ENCODE results near the gene TBC1D17. TPM values are rescaled to one million over a fixed set of nuclear protein-coding genes. Genes with fewer than 3 reads are reported as not detected.

TBC1D17 gene
- polyA plus RNA-seq, 2 of the 4 experiments (the other 2 are of a cell fraction) = 12.3 to 41.5 TPM

DNA sequence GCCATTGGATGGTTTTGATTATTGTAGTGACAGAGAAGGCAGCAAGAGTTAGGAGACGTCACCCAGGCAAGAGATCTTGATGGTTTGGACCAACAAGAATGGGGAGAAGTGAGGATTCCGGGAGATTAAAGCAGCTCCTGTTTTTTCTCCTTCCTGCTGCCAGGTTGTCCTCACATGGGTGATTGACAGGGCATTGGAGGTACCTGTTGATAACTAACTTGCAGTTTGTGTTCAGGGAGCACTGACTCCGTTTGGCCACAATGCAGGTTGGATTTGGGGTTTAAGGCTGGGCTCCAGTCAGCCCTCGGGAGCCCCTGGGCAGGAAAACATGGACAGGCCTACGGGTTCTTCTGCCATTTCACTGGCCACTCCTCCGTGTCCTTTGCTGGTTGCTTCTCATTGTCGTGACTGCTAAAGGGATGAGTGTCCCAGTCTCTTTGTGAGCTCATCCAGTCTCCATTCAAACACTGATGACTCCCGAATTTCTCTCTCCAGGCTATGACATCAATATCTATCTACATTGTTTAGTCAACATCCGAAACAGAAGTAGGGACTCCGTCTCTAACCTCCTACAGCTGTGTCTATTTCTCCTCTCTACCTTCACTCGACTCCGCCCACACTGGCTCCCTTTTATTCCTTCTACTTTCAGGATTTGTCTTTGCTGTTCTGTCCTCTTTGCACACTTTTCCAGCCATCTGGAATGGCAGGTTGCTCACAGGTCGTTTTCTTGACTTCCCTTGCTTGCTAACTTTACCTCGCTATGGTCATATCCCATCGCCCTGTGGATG lies 27.9 kb upstream of the TBC1D17 start:
- Histone ChIP-seq H3K4me2 (peak overlapping the region; percentile 92), H3K4me1 (peaks cover 17% of the 10 kb centered on the region), H3K27ac (peak overlapping the region; percentile 94 to 97), H3K4me3 (peak overlapping the region; percentile 89), H3K9me3 (no peaks in the 10 kb centered on the region)
- WGBS (ENCODE audit: missing lambda C conversion rate) = 80% methylated on average over 15 of the region's 15 CpGs
- no peak for ATAC-seq
- FAIRE-seq = no peak
- CTCF ChIA-PET = interaction anchor here (0.7 to 1.8 kb wide), 9 partner anchors 13 to 177 kb away, joined by 3 to 7 read pairs (median 4); no protein-coding TSS in a partner anchor
- DNase-seq (ENCODE audit: low read depth in 1 of 2, low spot score in 1 of 2) = no peak
- no peak for TF ChIP-seq ZSCAN20 (CRISPR knock-in tag; IDR thresholded peaks at IDR 0.05)
- TF ChIP-seq, protein P1, sequence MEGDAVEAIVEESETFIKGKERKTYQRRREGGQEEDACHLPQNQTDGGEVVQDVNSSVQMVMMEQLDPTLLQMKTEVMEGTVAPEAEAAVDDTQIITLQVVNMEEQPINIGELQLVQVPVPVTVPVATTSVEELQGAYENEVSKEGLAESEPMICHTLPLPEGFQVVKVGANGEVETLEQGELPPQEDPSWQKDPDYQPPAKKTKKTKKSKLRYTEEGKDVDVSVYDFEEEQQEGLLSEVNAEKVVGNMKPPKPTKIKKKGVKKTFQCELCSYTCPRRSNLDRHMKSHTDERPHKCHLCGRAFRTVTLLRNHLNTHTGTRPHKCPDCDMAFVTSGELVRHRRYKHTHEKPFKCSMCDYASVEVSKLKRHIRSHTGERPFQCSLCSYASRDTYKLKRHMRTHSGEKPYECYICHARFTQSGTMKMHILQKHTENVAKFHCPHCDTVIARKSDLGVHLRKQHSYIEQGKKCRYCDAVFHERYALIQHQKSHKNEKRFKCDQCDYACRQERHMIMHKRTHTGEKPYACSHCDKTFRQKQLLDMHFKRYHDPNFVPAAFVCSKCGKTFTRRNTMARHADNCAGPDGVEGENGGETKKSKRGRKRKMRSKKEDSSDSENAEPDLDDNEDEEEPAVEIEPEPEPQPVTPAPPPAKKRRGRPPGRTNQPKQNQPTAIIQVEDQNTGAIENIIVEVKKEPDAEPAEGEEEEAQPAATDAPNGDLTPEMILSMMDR (IDR thresholded peaks at IDR 0.05) = no peak
- TF ChIP-seq HOXB13 (CRISPR knock-in tag; IDR thresholded peaks at IDR 0.05; ENCODE audit: low read depth) = no peak
- TF ChIP-seq ZFP36 (IDR thresholded peaks at IDR 0.05; ENCODE audit: borderline replicate concordance, partially characterized antibody) = no peak
- no peak for TF ChIP-seq KDM1A (IDR thresholded peaks at IDR 0.05; ENCODE audit: low read depth)
- TF ChIP-seq NR3C1 (IDR thresholded peaks at IDR 0.05) = no peak
- TF ChIP-seq RNF2 (IDR thresholded peaks at IDR 0.05; ENCODE audit: borderline replicate concordance, low read depth) = no peak
- TF ChIP-seq HOXA7 (CRISPR knock-in tag; IDR thresholded peaks at IDR 0.05) = no peak
- TF ChIP-seq ZC3H11A (IDR thresholded peaks at IDR 0.05) = no peak
- TF ChIP-seq, protein P2, sequence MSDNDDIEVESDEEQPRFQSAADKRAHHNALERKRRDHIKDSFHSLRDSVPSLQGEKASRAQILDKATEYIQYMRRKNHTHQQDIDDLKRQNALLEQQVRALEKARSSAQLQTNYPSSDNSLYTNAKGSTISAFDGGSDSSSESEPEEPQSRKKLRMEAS (IDR thresholded peaks at IDR 0.05) = no peak; the same call in 1 of the 2 replicates
- TF ChIP-seq, protein P3, sequence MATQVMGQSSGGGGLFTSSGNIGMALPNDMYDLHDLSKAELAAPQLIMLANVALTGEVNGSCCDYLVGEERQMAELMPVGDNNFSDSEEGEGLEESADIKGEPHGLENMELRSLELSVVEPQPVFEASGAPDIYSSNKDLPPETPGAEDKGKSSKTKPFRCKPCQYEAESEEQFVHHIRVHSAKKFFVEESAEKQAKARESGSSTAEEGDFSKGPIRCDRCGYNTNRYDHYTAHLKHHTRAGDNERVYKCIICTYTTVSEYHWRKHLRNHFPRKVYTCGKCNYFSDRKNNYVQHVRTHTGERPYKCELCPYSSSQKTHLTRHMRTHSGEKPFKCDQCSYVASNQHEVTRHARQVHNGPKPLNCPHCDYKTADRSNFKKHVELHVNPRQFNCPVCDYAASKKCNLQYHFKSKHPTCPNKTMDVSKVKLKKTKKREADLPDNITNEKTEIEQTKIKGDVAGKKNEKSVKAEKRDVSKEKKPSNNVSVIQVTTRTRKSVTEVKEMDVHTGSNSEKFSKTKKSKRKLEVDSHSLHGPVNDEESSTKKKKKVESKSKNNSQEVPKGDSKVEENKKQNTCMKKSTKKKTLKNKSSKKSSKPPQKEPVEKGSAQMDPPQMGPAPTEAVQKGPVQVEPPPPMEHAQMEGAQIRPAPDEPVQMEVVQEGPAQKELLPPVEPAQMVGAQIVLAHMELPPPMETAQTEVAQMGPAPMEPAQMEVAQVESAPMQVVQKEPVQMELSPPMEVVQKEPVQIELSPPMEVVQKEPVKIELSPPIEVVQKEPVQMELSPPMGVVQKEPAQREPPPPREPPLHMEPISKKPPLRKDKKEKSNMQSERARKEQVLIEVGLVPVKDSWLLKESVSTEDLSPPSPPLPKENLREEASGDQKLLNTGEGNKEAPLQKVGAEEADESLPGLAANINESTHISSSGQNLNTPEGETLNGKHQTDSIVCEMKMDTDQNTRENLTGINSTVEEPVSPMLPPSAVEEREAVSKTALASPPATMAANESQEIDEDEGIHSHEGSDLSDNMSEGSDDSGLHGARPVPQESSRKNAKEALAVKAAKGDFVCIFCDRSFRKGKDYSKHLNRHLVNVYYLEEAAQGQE (IDR thresholded peaks at IDR 0.05) = no peak
- no peak for TF ChIP-seq JUN (IDR thresholded peaks at IDR 0.05)
- no peak for TF ChIP-seq SMC3 (IDR thresholded peaks at IDR 0.05)
- no peak for TF ChIP-seq RARB (CRISPR knock-in tag; IDR thresholded peaks at IDR 0.05)
- no peak for TF ChIP-seq FOSB (CRISPR knock-in tag; IDR thresholded peaks at IDR 0.05)
- no peak for TF ChIP-seq SREBF2 (IDR thresholded peaks at IDR 0.05)
- POLR2A ChIA-PET = interaction anchor here (0.9 to 1.6 kb wide), 8 partner anchors 12 to 174 kb away, joined by 3 to 18 read pairs (median 8); partner anchors contain the start of genes AKT1S1, PNKP and TBC1D17

DNA sequence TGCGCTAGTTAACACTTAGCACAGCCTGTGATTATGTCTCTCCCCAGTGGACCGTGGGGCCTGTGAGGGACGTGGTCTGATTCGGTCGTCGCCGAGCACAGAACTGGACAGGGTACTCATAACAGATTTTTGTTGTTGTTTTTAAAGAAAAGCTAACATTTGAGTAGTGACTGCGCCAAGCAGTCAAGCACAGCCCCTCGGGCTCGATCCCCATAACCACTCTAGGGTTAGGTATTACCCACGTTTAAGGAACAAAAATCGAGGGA lies 27.3 kb upstream of the TBC1D17 start:
- WGBS (ENCODE audit: missing lambda C conversion rate) = 32% methylated on average over 12 of the region's 12 CpGs
- POLR2A ChIA-PET = interaction anchor here (0.8 to 1.6 kb wide), 12 partner anchors 11 to 208 kb away, joined by 3 to 18 read pairs (median 4); partner anchors contain the start of genes AKT1S1, PNKP, SCAF1 and TBC1D17
- DNase-seq (ENCODE audit: low read depth in 1 of 2, low spot score in 1 of 2) (no peak), FAIRE-seq (no peak), ATAC-seq (no peak; a peak in 2 of 6 replicates)
- CTCF ChIA-PET = interaction anchor here (0.7 to 1.8 kb wide), 10 partner anchors 8 to 178 kb away, joined by 3 to 7 read pairs (median 4); no protein-coding TSS in a partner anchor
- Histone ChIP-seq H3K4me3 (peak overlapping the region; percentile 89), H3K4me2 (peak overlapping the region; percentile 92), H3K27ac (peak overlapping the region; percentile 94 to 97), H3K9me3 (no peaks in the 10 kb centered on the region), H3K4me1 (peaks cover 17% of the 10 kb centered on the region)
- TF ChIP-seq CBX8 (IDR thresholded peaks at IDR 0.05) (no peak), HOXA7 (CRISPR knock-in tag; IDR thresholded peaks at IDR 0.05) (no peak), MYC (IDR thresholded peaks at IDR 0.05; ENCODE audit: borderline replicate concordance, low read length) (0 out of 2 replicates have a peak, but pooled peaks have one; percentile 34)

Measured in A549 (cell line).